ENCODE results near the gene MCRIP2. TPM values are rescaled to one million over a fixed set of nuclear protein-coding genes. Genes with fewer than 3 reads are reported as not detected.
A peak's percentile ranks its signal among the peaks of the same experiment; 100 is the strongest.

MCRIP2 gene
- total RNA-seq, 1 donor from 2014 or later: 20.9 TPM

DNA sequence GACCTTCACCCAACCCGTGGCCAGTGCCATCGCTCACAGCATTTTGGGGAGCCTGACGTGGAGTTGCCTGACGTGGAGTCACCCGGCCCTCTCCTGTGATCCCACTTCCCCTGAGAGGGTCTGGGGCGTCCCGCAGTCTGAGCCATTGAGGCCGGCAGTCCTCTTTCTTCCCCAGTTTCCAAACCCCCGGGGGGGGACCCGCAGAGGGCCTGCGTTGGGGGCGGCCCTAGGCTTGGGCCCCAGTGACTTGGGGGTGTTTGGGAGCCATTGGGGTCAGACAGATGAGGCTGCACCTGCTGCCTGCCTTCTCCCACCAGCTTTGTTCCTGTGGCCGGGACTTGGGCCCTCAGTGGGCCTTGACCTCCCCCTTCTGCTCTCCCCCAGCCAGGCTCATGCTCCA lies 28.0 kb downstream of the MCRIP2 start:
- no peaks in the 10 kb centered on the region for H3K27me3 ChIP-seq (ENCODE audit: insufficient read depth, low read length)
- peaks cover 5% of the 10 kb centered on the region for H3K4me1 ChIP-seq (ENCODE audit: insufficient read depth, low read length)
- no peaks in the 10 kb centered on the region for H3K27me3 Mint-ChIP-seq (ENCODE audit: low read depth, unreplicated experiment)
- H3K27ac ChIP-seq (ENCODE audit: low read depth, low read length): no peak overlapping the region
- no peaks in the 10 kb centered on the region for H3K4me1 Mint-ChIP-seq (ENCODE audit: low read depth, unreplicated experiment)
- DNase-seq (ENCODE audit: low read depth) (no peak), FAIRE-seq (no peak)
- no peaks in the 10 kb centered on the region for H3K9me3 Mint-ChIP-seq (ENCODE audit: unreplicated experiment)
- H3K4me3 Mint-ChIP-seq (ENCODE audit: unreplicated experiment): peak overlapping the region; percentile 82
- peaks cover 35% of the 10 kb centered on the region for H3K79me2 ChIP-seq (ENCODE audit: insufficient read depth, low read length)
- H3K36me3 ChIP-seq (ENCODE audit: insufficient read depth, low read length): no peaks in the 10 kb centered on the region
- no peak overlapping the region for H3K27ac Mint-ChIP-seq (ENCODE audit: unreplicated experiment)
- peak overlapping the region; percentile 80 for H3K4me3 ChIP-seq (ENCODE audit: insufficient read depth, low read depth, low read length)
- no peak overlapping the region for H3K9ac ChIP-seq (ENCODE audit: low read length)
- no peaks in the 10 kb centered on the region for H3K36me3 Mint-ChIP-seq (ENCODE audit: low read depth, unreplicated experiment)
- H2AFZ ChIP-seq (ENCODE audit: low read depth, low read length): no peak overlapping the region
- TF ChIP-seq, protein P1, sequence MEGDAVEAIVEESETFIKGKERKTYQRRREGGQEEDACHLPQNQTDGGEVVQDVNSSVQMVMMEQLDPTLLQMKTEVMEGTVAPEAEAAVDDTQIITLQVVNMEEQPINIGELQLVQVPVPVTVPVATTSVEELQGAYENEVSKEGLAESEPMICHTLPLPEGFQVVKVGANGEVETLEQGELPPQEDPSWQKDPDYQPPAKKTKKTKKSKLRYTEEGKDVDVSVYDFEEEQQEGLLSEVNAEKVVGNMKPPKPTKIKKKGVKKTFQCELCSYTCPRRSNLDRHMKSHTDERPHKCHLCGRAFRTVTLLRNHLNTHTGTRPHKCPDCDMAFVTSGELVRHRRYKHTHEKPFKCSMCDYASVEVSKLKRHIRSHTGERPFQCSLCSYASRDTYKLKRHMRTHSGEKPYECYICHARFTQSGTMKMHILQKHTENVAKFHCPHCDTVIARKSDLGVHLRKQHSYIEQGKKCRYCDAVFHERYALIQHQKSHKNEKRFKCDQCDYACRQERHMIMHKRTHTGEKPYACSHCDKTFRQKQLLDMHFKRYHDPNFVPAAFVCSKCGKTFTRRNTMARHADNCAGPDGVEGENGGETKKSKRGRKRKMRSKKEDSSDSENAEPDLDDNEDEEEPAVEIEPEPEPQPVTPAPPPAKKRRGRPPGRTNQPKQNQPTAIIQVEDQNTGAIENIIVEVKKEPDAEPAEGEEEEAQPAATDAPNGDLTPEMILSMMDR (IDR thresholded peaks at IDR 0.05; ENCODE audit: insufficient read depth, low read depth, low read length): no peak
- no peak for TF ChIP-seq EZH2 (IDR thresholded peaks at IDR 0.05; ENCODE audit: insufficient read depth, low read length)
- H3K4me2 ChIP-seq (ENCODE audit: low read length): peak overlapping the region; percentile 85
- peaks cover 47% of the 10 kb centered on the region for H4K20me1 ChIP-seq (ENCODE audit: insufficient read depth, low read length)
- H3K9me3 ChIP-seq (ENCODE audit: insufficient read depth, low read depth, low read length): no peaks in the 10 kb centered on the region

GRCh38 chr16:670485-671352 lies 29.1 kb downstream of the MCRIP2 start:
- no peak overlapping the region for H3K27ac ChIP-seq (ENCODE audit: low read depth, low read length)
- FAIRE-seq: no peak
- H4K20me1 ChIP-seq (ENCODE audit: insufficient read depth, low read length): peaks cover 54% of the 10 kb centered on the region
- H3K9me3 ChIP-seq (ENCODE audit: insufficient read depth, low read depth, low read length): no peaks in the 10 kb centered on the region
- H2AFZ ChIP-seq (ENCODE audit: low read depth, low read length): no peak overlapping the region
- peaks cover 35% of the 10 kb centered on the region for H3K79me2 ChIP-seq (ENCODE audit: insufficient read depth, low read length)
- H3K4me2 ChIP-seq (ENCODE audit: low read length): no peak overlapping the region
- TF ChIP-seq, protein P1 (IDR thresholded peaks at IDR 0.05; ENCODE audit: insufficient read depth, low read depth, low read length): no peak
- TF ChIP-seq EZH2 (IDR thresholded peaks at IDR 0.05; ENCODE audit: insufficient read depth, low read length): no peak
- Mint-ChIP-seq H3K4me3 (ENCODE audit: unreplicated experiment) (peak overlapping the region; percentile 66), H3K36me3 (ENCODE audit: low read depth, unreplicated experiment) (no peaks in the 10 kb centered on the region), H3K4me1 (ENCODE audit: low read depth, unreplicated experiment) (peaks cover 2% of the 10 kb centered on the region), H3K9me3 (ENCODE audit: unreplicated experiment) (no peaks in the 10 kb centered on the region), H3K27ac (ENCODE audit: unreplicated experiment) (no peak overlapping the region), H3K27me3 (ENCODE audit: low read depth, unreplicated experiment) (no peaks in the 10 kb centered on the region)
- H3K9ac ChIP-seq (ENCODE audit: low read length): no peak overlapping the region
- H3K4me3 ChIP-seq (ENCODE audit: insufficient read depth, low read depth, low read length): no peak overlapping the region
- no peak for DNase-seq (ENCODE audit: low read depth)
- no peaks in the 10 kb centered on the region for H3K27me3 ChIP-seq (ENCODE audit: insufficient read depth, low read length)
- peaks cover 11% of the 10 kb centered on the region for H3K4me1 ChIP-seq (ENCODE audit: insufficient read depth, low read length)
- no peaks in the 10 kb centered on the region for H3K36me3 ChIP-seq (ENCODE audit: insufficient read depth, low read length)

Data from astrocyte (in vitro differentiated cells and primary cell).